ENCODE measurements around the gene AUTS2. TPM values are rescaled to one million over a fixed set of nuclear protein-coding genes. Genes with fewer than 3 reads are reported as not detected.
A peak's percentile ranks its signal among the peaks of the same experiment; 100 is the strongest.

AUTS2 gene
- total RNA-seq, 1 experiment from 2014 or later, result 256 TPM

- H3K27me3 ChIP-seq (ENCODE audit: insufficient read depth, low read length), result peaks cover 71% of the 10 kb centered on the region
- no peak overlapping the region for H2BK12ac ChIP-seq (ENCODE audit: insufficient read length, low read depth, low read length)
- DNase-seq, result no peak
- H2BK120ac ChIP-seq (ENCODE audit: low read depth, low read length, poor library complexity, severe bottlenecking), result no peak overlapping the region
- H3K9me3 ChIP-seq (ENCODE audit: control insufficient read depth, low read depth, low read length), result no peaks in the 10 kb centered on the region
- WGBS (ENCODE audit: extremely low coverage, insufficient read length, low lambda C conversion rate), result no CpG with 5 or more reads among the region's 5 CpGs
- H2BK15ac ChIP-seq (ENCODE audit: low read depth, low read length), result no peak overlapping the region
- no peak overlapping the region for H3K14ac ChIP-seq (ENCODE audit: insufficient read depth, low read length)
- no peaks in the 10 kb centered on the region for H4K20me1 ChIP-seq (ENCODE audit: control insufficient read depth, insufficient read depth, insufficient read length)
- H3K9me3 Mint-ChIP-seq, result no peaks in the 10 kb centered on the region; a peak in 2 of 5 replicates
- no peaks in the 10 kb centered on the region for H3K36me3 Mint-ChIP-seq (ENCODE audit: insufficient read depth in 1 of 3, low read depth in 3 of 3)
- H2BK20ac ChIP-seq (ENCODE audit: low read depth, low read length, poor library complexity, severe bottlenecking), result no peak overlapping the region
- no peak overlapping the region for H4K5ac ChIP-seq (ENCODE audit: insufficient read length, low read depth, low read length)
- H3K79me1 ChIP-seq (ENCODE audit: insufficient read depth, low read depth, low read length, poor library complexity, severe bottlenecking), result no peaks in the 10 kb centered on the region
- H3K56ac ChIP-seq (ENCODE audit: insufficient read length, low read depth, low read length), result no peak overlapping the region
- no peaks in the 10 kb centered on the region; the same call in 1 of the 2 replicates for H3K4me1 ChIP-seq (ENCODE audit: insufficient read depth, low read length)
- no peak for TF ChIP-seq CTCF (conservative IDR thresholded peaks at IDR 0.05)
- peak overlapping the region; percentile 80 for H3K4me2 ChIP-seq (ENCODE audit: insufficient read depth, insufficient read length, low read length)
- H3K23me2 ChIP-seq (ENCODE audit: insufficient read length, low read depth, low read length, poor library complexity, severe bottlenecking), result peaks cover 14% of the 10 kb centered on the region
- no peak overlapping the region for H2BK5ac ChIP-seq (ENCODE audit: insufficient read length, low read length)
- H3K79me2 ChIP-seq (ENCODE audit: insufficient read depth, low read length), result no peaks in the 10 kb centered on the region
- H3K27me3 Mint-ChIP-seq (ENCODE audit: low read depth), result peaks cover 22% of the 10 kb centered on the region
- peaks cover 4 to 11% of the 10 kb centered on the region in 2 experiments for H3K4me1 Mint-ChIP-seq
- H4K8ac ChIP-seq (replicated peaks; ENCODE audit: insufficient read length, low read depth, low read length), result no peak overlapping the region
- no peak overlapping the region for H3K18ac ChIP-seq (ENCODE audit: insufficient read length, low read depth, low read length)
- H2AFZ ChIP-seq (ENCODE audit: low read length), result no peak overlapping the region
- H3K4ac ChIP-seq (ENCODE audit: low read depth, low read length), result no peak overlapping the region
- no peak overlapping the region for H3K27ac ChIP-seq (ENCODE audit: insufficient read length, low read depth, low read length)
- no peak overlapping the region for H3K9ac ChIP-seq (ENCODE audit: extremely low read depth, insufficient read length, low read length)
- no peak overlapping the region for H2AK5ac ChIP-seq (ENCODE audit: insufficient read length, low read length)
- peak overlapping the region; percentile 82 to 98; a peak in 4 of 5 replicates for H3K4me3 Mint-ChIP-seq
- H3T11ph ChIP-seq (ENCODE audit: low read length), result no peak overlapping the region
- no peak overlapping the region for H3K23ac ChIP-seq (ENCODE audit: insufficient read length, low read depth, low read length)
- no peak overlapping the region for H3K27ac Mint-ChIP-seq
- no peak overlapping the region for H4K91ac ChIP-seq (ENCODE audit: insufficient read length, low read depth, low read length)
Observed at GRCh38 chr7:69600710-69601519, 2.6 kb downstream of the AUTS2 start.

Measured in H9 (cell line).